AG04450 (cell line): ENCODE data around the gene SCYL2. TPM values are rescaled to one million over a fixed set of nuclear protein-coding genes. Genes with fewer than 3 reads are reported as not detected.
"Not testable (repeated sequence)": the region's sequence is repeated elsewhere in the genome, so short reads cannot be mapped to it uniquely, and the experiment has no call there.

Source experiments
- CTCF ChIA-PET: fragments of 300-600, 350-600 bp; formaldehyde crosslinking; extraction: SDS; loops from one replicate; lab custom pipeline; 2022; ENCODE audit warnings: antibody characterized with exemption, inconsistent platforms; lab: Charles Lee
- POLR2A ChIA-PET: fragments of 350-600 bp; formaldehyde crosslinking; extraction: SDS; loops from one replicate; lab custom pipeline; 2021; ENCODE audit warnings: antibody characterized with exemption, inconsistent platforms; lab: Yijun Ruan, JAX
- DNase-seq: peaks from one replicate; pipeline ENCODE4 v3.0.0-alpha.2; 2011; ENCODE audit warnings: low read depth, low spot score
- H3K27ac ChIP-seq: one replicate; pipeline ENCODE4 v1.5.1; 2012; ENCODE audit warnings: low read depth, low read length, control low read depth
- H3K27me3 ChIP-seq: one replicate; pipeline ENCODE4 v1.6.0; 2012; ENCODE audit warnings: low read length; ENCODE audit not compliant: control insufficient read depth, insufficient read depth
- H3K4me3 ChIP-seq: 2 replicates; pipeline ENCODE4 v1.5.1; 2011; ENCODE audit warnings: mild to moderate bottlenecking, low read depth, low read length, control low read depth
- H3K9me3 ChIP-seq: 2 replicates; pipeline ENCODE4 v1.5.1; 2012; ENCODE audit warnings: low read length; ENCODE audit not compliant: control insufficient read depth, insufficient read depth
- CTCF ChIP-seq: IDR thresholded peaks from 2 replicates; pipeline ENCODE4 v1.5.1; 2011; ENCODE audit warnings: low read depth, low read length, control low read depth, inconsistent platforms
- polyA plus RNA-seq: library from polyadenylated mRNA; depleted of rRNA; stranded (reverse); fragments of >200 nt; gene quantifications from 2 replicates; pipeline ENCODE4 v1.2.3, GENCODE V29; 2011

Gene SCYL2
- polyA plus RNA-seq, 1 experiment, result 50.3 TPM

- CTCF ChIA-PET, result interaction anchor here (1.1 kb wide), 2 partner anchors 17 to 223 kb away, joined by 3 read pairs; no protein-coding TSS in a partner anchor
- POLR2A ChIA-PET, result no interaction called here
- Histone ChIP-seq H3K27me3 (no peaks in the 10 kb centered on the region), H3K4me3 (no peak overlapping the region), H3K9me3 (no peaks in the 10 kb centered on the region), H3K27ac (no peak overlapping the region)
- no peak for TF ChIP-seq CTCF
- no peak for DNase-seq
These were observed 64.9 kb downstream of the SCYL2 start for GRCh38 chr12:100331871-100332270.

GRCh38 chr12:100332852-100333251 lies 65.9 kb downstream of the SCYL2 start:
- Histone ChIP-seq H3K27me3 (no peaks in the 10 kb centered on the region), H3K4me3 (no peak overlapping the region), H3K9me3 (no peaks in the 10 kb centered on the region), H3K27ac (no peak overlapping the region)
- ChIA-PET POLR2A (no interaction called here), CTCF (interaction anchor here (1.1 to 1.5 kb wide), 2 partner anchors 10 to 72 kb away, joined by 3 to 6 read pairs; no protein-coding TSS in a partner anchor)
- DNase-seq, result no peak
- TF ChIP-seq CTCF, result no peak

GRCh38 chr12:100337299-100337698 lies 70.3 kb downstream of the SCYL2 start:
- Histone ChIP-seq H3K27me3 (no peaks in the 10 kb centered on the region), H3K27ac (no peak overlapping the region), H3K4me3 (no peak overlapping the region), H3K9me3 (no peaks in the 10 kb centered on the region)
- POLR2A ChIA-PET, result no interaction called here
- no peak for DNase-seq
- no peak for TF ChIP-seq CTCF
- CTCF ChIA-PET, result interaction anchor here (1.0 to 1.2 kb wide), 2 partner anchors 11 to 102 kb away, joined by 3 to 4 read pairs; no protein-coding TSS in a partner anchor

GRCh38 chr12:100337727-100338126 lies 70.8 kb downstream of the SCYL2 start:
- no peaks in the 10 kb centered on the region for H3K27me3 ChIP-seq
- H3K27ac ChIP-seq, result no peak overlapping the region
- no peak for TF ChIP-seq CTCF
- H3K9me3 ChIP-seq, result no peaks in the 10 kb centered on the region
- no peak overlapping the region for H3K4me3 ChIP-seq
- ChIA-PET CTCF (interaction anchor here (1.0 to 1.2 kb wide), 2 partner anchors 11 to 103 kb away, joined by 3 to 4 read pairs; no protein-coding TSS in a partner anchor), POLR2A (no interaction called here)
- no peak for DNase-seq

- TF ChIP-seq CTCF, result no peak
- no peak overlapping the region for H3K27ac ChIP-seq
- CTCF ChIA-PET, result no interaction called here
- H3K9me3 ChIP-seq, result no peaks in the 10 kb centered on the region
- H3K27me3 ChIP-seq, result no peaks in the 10 kb centered on the region
- POLR2A ChIA-PET, result no interaction called here
- no peak for DNase-seq
- no peak overlapping the region for H3K4me3 ChIP-seq
These were observed 72.1 kb downstream of the SCYL2 start for GRCh38 chr12:100339071-100339470.

- H3K4me3 ChIP-seq, POLR2A ChIA-PET, H3K27me3 ChIP-seq, DNase-seq, H3K9me3 ChIP-seq, H3K27ac ChIP-seq: not testable (repeated sequence)
- CTCF ChIA-PET, result interaction anchor here (0.6 kb wide), 1 partner anchor 205 kb away, joined by 3 read pairs; no protein-coding TSS in a partner anchor
These were observed 75.9 kb downstream of the SCYL2 start for GRCh38 chr12:100342897-100343296.

GRCh38 chr12:100344351-100344750 lies 77.4 kb downstream of the SCYL2 start:
- CTCF ChIA-PET, H3K27ac ChIP-seq, DNase-seq, H3K4me3 ChIP-seq, H3K9me3 ChIP-seq, POLR2A ChIA-PET, H3K27me3 ChIP-seq: not testable (repeated sequence)
